ENCODE data around the gene PRKRIP1.

PRKRIP1 gene

DNA sequence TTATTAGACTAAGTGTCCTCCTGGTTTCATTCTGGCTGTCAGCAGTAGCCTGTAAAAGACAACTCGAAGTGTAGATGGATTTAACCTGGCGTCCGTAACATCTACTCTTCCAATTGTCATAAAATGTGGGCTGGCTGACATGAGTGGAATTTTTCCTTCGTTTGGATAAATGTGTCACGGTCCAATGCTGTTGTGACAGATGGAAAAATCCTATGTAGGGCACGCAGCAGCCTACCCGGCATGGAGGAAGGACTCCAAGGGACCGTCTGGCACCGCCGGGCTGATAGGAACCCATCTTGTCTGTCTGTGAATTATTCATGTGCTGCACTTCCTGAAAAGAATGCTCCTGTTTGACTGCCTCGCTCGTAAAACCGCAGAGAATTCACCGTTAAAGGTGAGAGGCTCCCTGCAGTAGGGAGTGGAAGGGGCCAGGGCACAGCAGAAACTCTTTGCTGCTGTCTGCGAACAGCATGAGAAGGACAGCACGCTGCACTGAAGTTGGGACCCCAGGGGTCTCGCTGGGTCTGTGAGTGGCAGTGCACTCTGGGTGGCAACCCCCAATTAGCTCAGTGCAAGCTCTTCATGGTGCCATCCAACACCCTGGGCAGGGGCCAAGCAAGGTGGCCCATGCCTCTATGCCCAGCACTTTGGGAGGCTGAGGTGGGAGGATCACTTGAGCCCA is 35.6 kb downstream of the PRKRIP1 start:
- Histone ChIP-seq H3K27ac (ENCODE audit: low read length) (peak overlapping the region; percentile 93), H3K27me3 (ENCODE audit: low read depth, low read length) (no peaks in the 10 kb centered on the region), H3K4me3 (ENCODE audit: low read length) (peak overlapping the region; percentile 91), H3K4me2 (ENCODE audit: low read length) (peak overlapping the region; percentile 82), H2AFZ (ENCODE audit: low read depth, low read length) (no peak overlapping the region), H4K20me1 (ENCODE audit: insufficient read depth, low read length) (no peaks in the 10 kb centered on the region), H3K9me3 (ENCODE audit: insufficient read depth, low read length) (no peaks in the 10 kb centered on the region), H3K79me2 (ENCODE audit: low read length) (peaks cover 32% of the 10 kb centered on the region), H3K4me1 (ENCODE audit: low read length) (peaks cover 59% of the 10 kb centered on the region), H3K36me3 (replicated peaks; ENCODE audit: low read depth, low read length) (peaks cover 17% of the 10 kb centered on the region), H3K9ac (ENCODE audit: low read length) (peak overlapping the region; percentile 99)
- TF ChIP-seq, protein P1, sequence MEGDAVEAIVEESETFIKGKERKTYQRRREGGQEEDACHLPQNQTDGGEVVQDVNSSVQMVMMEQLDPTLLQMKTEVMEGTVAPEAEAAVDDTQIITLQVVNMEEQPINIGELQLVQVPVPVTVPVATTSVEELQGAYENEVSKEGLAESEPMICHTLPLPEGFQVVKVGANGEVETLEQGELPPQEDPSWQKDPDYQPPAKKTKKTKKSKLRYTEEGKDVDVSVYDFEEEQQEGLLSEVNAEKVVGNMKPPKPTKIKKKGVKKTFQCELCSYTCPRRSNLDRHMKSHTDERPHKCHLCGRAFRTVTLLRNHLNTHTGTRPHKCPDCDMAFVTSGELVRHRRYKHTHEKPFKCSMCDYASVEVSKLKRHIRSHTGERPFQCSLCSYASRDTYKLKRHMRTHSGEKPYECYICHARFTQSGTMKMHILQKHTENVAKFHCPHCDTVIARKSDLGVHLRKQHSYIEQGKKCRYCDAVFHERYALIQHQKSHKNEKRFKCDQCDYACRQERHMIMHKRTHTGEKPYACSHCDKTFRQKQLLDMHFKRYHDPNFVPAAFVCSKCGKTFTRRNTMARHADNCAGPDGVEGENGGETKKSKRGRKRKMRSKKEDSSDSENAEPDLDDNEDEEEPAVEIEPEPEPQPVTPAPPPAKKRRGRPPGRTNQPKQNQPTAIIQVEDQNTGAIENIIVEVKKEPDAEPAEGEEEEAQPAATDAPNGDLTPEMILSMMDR (IDR thresholded peaks at IDR 0.05; ENCODE audit: low read depth, low read length): no peak
- no peak for TF ChIP-seq EZH2phosphoT487 (IDR thresholded peaks at IDR 0.05; ENCODE audit: low read depth)

- Histone ChIP-seq H3K4me3 (ENCODE audit: low read length) (peak overlapping the region; percentile 91), H4K20me1 (ENCODE audit: insufficient read depth, low read length) (no peaks in the 10 kb centered on the region), H3K36me3 (replicated peaks; ENCODE audit: low read depth, low read length) (peaks cover 19% of the 10 kb centered on the region), H3K79me2 (ENCODE audit: low read length) (peaks cover 39% of the 10 kb centered on the region), H3K27ac (ENCODE audit: low read length) (peak overlapping the region; percentile 93), H3K9ac (ENCODE audit: low read length) (peak overlapping the region; percentile 99), H3K27me3 (ENCODE audit: low read depth, low read length) (no peaks in the 10 kb centered on the region), H3K9me3 (ENCODE audit: insufficient read depth, low read length) (no peaks in the 10 kb centered on the region), H2AFZ (ENCODE audit: low read depth, low read length) (no peak overlapping the region; the same call in 1 of the 2 replicates), H3K4me1 (ENCODE audit: low read length) (peaks cover 50% of the 10 kb centered on the region), H3K4me2 (ENCODE audit: low read length) (peak overlapping the region; percentile 82)
- no peak for TF ChIP-seq EZH2phosphoT487 (IDR thresholded peaks at IDR 0.05; ENCODE audit: low read depth)
- TF ChIP-seq, protein P1 (IDR thresholded peaks at IDR 0.05; ENCODE audit: low read depth, low read length): no peak
Observed at GRCh38 chr7:102432442-102433218, 36.5 kb downstream of the PRKRIP1 start.

DNA sequence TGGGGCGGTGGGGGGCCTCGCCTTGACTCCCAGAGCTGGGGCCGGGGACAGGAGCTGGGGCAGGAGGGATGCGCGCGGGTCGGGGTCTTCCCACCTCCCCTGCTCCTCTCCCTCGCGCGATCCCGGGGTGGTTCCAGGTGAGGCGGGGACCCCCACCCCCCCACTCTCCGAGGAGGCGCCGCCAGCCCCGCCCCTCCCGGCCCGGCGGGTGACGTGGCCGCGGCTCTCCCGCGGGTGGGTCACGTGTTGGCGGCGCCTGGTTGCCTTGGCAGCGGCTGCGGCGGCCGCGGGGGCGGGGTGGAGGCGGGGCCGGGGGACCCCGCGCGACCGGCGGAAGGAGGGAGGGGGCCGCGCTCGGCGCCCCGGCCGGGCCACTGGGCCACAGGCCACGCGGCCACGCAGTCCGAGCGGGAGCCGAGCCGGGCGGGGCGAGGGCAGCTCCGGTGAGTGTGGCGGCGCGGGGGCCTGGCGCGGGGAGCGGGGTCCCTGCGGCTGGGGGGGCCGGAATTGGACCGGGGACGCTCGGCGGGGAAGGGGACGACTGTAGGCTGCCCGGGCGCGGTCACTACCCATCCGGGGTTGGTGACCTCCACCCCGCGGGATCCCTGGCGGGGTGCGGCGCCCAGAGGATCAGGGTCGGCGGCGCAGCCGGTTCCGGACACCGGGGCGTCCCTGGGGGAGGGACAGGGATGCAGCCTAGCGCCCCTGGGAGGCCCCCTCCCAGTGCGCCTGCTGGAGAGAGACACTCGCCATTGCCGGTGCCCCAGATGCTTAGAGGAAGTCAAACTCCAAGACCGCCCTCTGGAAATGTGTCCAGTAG is 37.3 kb downstream of the PRKRIP1 start, which contains the start of gene ORAI2:
TSS of gene ORAI2 (plus strand) at position 357 of the 820 bp plus-strand sequence. CDS start 5,382 bp downstream, outside the sequence.
- Histone ChIP-seq H3K27ac (ENCODE audit: low read length) (peak within 1 kb of the TSS; percentile 93), H3K79me2 (ENCODE audit: low read length) (peaks cover 41% of the 10 kb centered on the region), H3K9ac (ENCODE audit: low read length) (peak within 1 kb of the TSS; percentile 99), H3K9me3 (ENCODE audit: insufficient read depth, low read length) (no peaks in the 10 kb centered on the region), H3K4me1 (ENCODE audit: low read length) (peaks cover 43% of the 10 kb centered on the region), H3K4me3 (ENCODE audit: low read length) (peak within 1 kb of the TSS; percentile 91), H3K4me2 (ENCODE audit: low read length) (peak within 1 kb of the TSS; percentile 98), H3K27me3 (ENCODE audit: low read depth, low read length) (no peaks in the 10 kb centered on the region), H3K36me3 (replicated peaks; ENCODE audit: low read depth, low read length) (peaks cover 15% of the 10 kb centered on the region), H2AFZ (ENCODE audit: low read depth, low read length) (peak within 1 kb of the TSS; percentile 33; the same call in 1 of the 2 replicates), H4K20me1 (ENCODE audit: insufficient read depth, low read length) (no peaks in the 10 kb centered on the region)
- TF ChIP-seq EZH2phosphoT487 (IDR thresholded peaks at IDR 0.05; ENCODE audit: low read depth): no peak
- TF ChIP-seq, protein P1 (IDR thresholded peaks at IDR 0.05; ENCODE audit: low read depth, low read length): no peak
